GM12872 (cell line): ENCODE data around the gene SAMD4A.

Source experiments
- CTCF ChIP-seq: IDR thresholded peaks from 3 replicates; pipeline ENCODE4 v1.5.1; 2011; ENCODE audit warnings: low read depth, mild to moderate bottlenecking, low read length, moderate library complexity; ENCODE audit not compliant: insufficient read depth

Gene SAMD4A

GRCh38 chr14:54788701-54789100 lies 221.8 kb downstream of the SAMD4A start:
- no peak for TF ChIP-seq CTCF

- no peak for TF ChIP-seq CTCF
Measured at GRCh38 chr14:54789166-54789565, 222.2 kb downstream of the SAMD4A start.

GRCh38 chr14:54789781-54790480 lies 223.0 kb downstream of the SAMD4A start:
- TF ChIP-seq CTCF: no peak

- no peak for TF ChIP-seq CTCF
Measured at GRCh38 chr14:54791001-54791400, 224.1 kb downstream of the SAMD4A start.

- TF ChIP-seq CTCF: no peak
Measured at GRCh38 chr14:54792288-54792687, 225.4 kb downstream of the SAMD4A start.

GRCh38 chr14:54794159-54794558 lies 227.2 kb downstream of the SAMD4A start:
- TF ChIP-seq CTCF: no peak

- TF ChIP-seq CTCF: no peak
Measured at GRCh38 chr14:54794796-54795195, 227.9 kb downstream of the SAMD4A start.
